DMS153 treated with DMSO at 0.1 percent for 48 hours (cell line): ENCODE data around the gene SELP.

ENCODE experiments used
- DNase-seq: peaks from one replicate; lab custom pipeline; 2025; ENCODE audit not compliant: unreplicated experiment; lab: John Stamatoyannopoulos, UW

Gene SELP

GRCh38 chr1:169577981-169578738 lies 51.8 kb downstream of the SELP start:
- no peak for DNase-seq

- DNase-seq, result no peak
These were observed 53.0 kb downstream of the SELP start for GRCh38 chr1:169576935-169577331.

GRCh38 chr1:169576241-169576934 lies 53.5 kb downstream of the SELP start:
- no peak for DNase-seq

GRCh38 chr1:169574336-169574735 lies 55.6 kb downstream of the SELP start:
- no peak for DNase-seq

GRCh38 chr1:169572187-169572586 lies 57.7 kb downstream of the SELP start:
- DNase-seq, result no peak

GRCh38 chr1:169571450-169571849 lies 58.5 kb downstream of the SELP start:
- no peak for DNase-seq

GRCh38 chr1:169570172-169570574 lies 59.8 kb downstream of the SELP start:
- DNase-seq, result no peak

- DNase-seq, result peak; percentile 65
These were observed 61.4 kb downstream of the SELP start for GRCh38 chr1:169568497-169568896.

- peak; percentile 29 for DNase-seq
These were observed 64.3 kb downstream of the SELP start for GRCh38 chr1:169565335-169566271.

GRCh38 chr1:169563650-169564049 lies 66.3 kb downstream of the SELP start:
- DNase-seq, result no peak

GRCh38 chr1:169563019-169563615 lies 66.8 kb downstream of the SELP start:
- DNase-seq, result no peak

GRCh38 chr1:169561692-169562091 lies 68.2 kb downstream of the SELP start:
- no peak for DNase-seq

- DNase-seq, result no peak
These were observed 72.8 kb downstream of the SELP start for GRCh38 chr1:169557131-169557530.

- peak; percentile 71 for DNase-seq
These were observed 79.6 kb downstream of the SELP start for GRCh38 chr1:169550294-169550693.

- DNase-seq, result no peak
These were observed 81.6 kb downstream of the SELP start for GRCh38 chr1:169548282-169548681.

- DNase-seq, result peak; percentile 78
These were observed 83.6 kb downstream of the SELP start for GRCh38 chr1:169546087-169546995.

- DNase-seq, result no peak
These were observed 84.5 kb downstream of the SELP start for GRCh38 chr1:169545472-169545871.

GRCh38 chr1:169538998-169539871 lies 90.7 kb downstream of the SELP start:
- no peak for DNase-seq
